GM23248 (cell line): ENCODE results near the gene FBXO47.

Experiments used
- EZH2 ChIP-seq: fragments of 200-600 bp; sonication (generic); IDR thresholded peaks from 2 replicates; pipeline ENCODE4 v1.6.1; 2018; ENCODE audit warnings: antibody characterized with exemption, mild to moderate bottlenecking; ENCODE audit not compliant: insufficient read depth, poor library complexity, severe bottlenecking
- EZH2phosphoT487 ChIP-seq: fragments of 200-600 bp; sonication (generic); IDR thresholded peaks from 2 replicates; pipeline ENCODE4 v1.6.1; 2018; ENCODE audit warnings: antibody characterized with exemption, moderate library complexity, mild to moderate bottlenecking, low read depth; ENCODE audit not compliant: insufficient read depth

DNA sequence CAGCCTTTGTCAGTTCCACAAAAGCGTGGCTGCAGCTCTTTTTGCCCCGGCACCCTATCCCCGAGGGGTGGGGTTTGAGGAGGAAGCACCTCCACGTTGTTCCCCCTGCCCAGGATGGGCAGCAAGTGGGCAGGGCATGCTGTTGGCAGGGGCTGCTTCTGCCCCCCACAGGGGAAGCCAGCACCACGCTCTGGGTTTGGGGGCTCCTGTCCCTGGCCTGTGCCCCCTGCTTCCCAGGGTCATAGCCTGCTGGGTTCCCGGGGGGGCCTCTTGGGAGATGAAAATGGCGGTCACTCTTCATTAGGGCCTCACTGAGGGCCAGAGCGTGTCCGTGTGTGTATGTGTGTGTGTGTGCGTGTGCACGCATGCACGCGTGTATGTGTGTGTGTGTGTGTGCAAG is 74.6 kb downstream of the FBXO47 start:
- TF ChIP-seq EZH2 = no peak
- no peak for TF ChIP-seq EZH2phosphoT487
